ENCODE results near the gene AXIN1. TPM values are rescaled to one million over a fixed set of nuclear protein-coding genes. Genes with fewer than 3 reads are reported as not detected.

Gene AXIN1
- total RNA-seq, 1 experiment from 2014 or later: 32.7 TPM

DNA sequence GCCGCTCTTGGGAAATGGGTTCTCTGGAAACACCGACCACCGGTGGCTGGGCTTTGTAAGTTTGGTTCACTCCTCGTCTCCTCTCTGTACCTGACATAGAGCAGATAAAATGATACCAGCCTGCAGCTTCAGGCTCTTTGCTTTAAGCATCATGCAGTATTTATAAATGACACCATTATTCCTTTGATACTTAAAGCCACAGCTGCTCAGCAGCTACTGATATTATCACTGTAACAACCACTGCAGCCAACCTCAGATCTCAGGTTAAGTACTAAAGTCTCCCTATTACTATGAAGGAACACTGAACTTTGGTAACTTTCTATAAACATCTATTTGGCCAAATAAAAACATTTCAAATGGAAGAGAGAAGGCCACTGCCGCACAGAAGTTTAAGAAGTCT lies 34.9 kb downstream of the AXIN1 start:
- DNase-seq (ENCODE audit: low spot score): no peak
- TF ChIP-seq EZH2 (IDR thresholded peaks at IDR 0.05; ENCODE audit: borderline replicate concordance, low read depth, low read length, poor library complexity, severe bottlenecking): no peak
- TF ChIP-seq, protein P1, sequence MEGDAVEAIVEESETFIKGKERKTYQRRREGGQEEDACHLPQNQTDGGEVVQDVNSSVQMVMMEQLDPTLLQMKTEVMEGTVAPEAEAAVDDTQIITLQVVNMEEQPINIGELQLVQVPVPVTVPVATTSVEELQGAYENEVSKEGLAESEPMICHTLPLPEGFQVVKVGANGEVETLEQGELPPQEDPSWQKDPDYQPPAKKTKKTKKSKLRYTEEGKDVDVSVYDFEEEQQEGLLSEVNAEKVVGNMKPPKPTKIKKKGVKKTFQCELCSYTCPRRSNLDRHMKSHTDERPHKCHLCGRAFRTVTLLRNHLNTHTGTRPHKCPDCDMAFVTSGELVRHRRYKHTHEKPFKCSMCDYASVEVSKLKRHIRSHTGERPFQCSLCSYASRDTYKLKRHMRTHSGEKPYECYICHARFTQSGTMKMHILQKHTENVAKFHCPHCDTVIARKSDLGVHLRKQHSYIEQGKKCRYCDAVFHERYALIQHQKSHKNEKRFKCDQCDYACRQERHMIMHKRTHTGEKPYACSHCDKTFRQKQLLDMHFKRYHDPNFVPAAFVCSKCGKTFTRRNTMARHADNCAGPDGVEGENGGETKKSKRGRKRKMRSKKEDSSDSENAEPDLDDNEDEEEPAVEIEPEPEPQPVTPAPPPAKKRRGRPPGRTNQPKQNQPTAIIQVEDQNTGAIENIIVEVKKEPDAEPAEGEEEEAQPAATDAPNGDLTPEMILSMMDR (conservative IDR thresholded peaks at IDR 0.05; ENCODE audit: low read depth, low read length): no peak
- BruUV-seq (replicated peaks): no TSS peak
- H3K4me3 ChIP-seq (ENCODE audit: low read depth, low read length, poor library complexity, severe bottlenecking): no peak overlapping the region
- no peak overlapping the region for H3K27ac ChIP-seq (ENCODE audit: low read depth, low read length, poor library complexity, severe bottlenecking)
- intact Hi-C loops (cut with micrococcal nuclease; ENCODE audit: unreplicated experiment): no loop called here
- H3K27me3 ChIP-seq (replicated peaks; ENCODE audit: insufficient read depth, low read depth, low read length, poor library complexity): no peaks in the 10 kb centered on the region
- peaks cover 2% of the 10 kb centered on the region for H3K36me3 ChIP-seq (ENCODE audit: insufficient read depth, low read length, poor library complexity, severe bottlenecking)
- H3K4me1 ChIP-seq (ENCODE audit: insufficient read depth, low read length, poor library complexity, severe bottlenecking): no peaks in the 10 kb centered on the region
- H3K9me3 ChIP-seq (ENCODE audit: low read depth, low read length, poor library complexity, severe bottlenecking): no peaks in the 10 kb centered on the region
- ChIA-PET CTCF (no interaction called here), POLR2A (ENCODE audit: low non-redundant PET) (no interaction called here)

DNA sequence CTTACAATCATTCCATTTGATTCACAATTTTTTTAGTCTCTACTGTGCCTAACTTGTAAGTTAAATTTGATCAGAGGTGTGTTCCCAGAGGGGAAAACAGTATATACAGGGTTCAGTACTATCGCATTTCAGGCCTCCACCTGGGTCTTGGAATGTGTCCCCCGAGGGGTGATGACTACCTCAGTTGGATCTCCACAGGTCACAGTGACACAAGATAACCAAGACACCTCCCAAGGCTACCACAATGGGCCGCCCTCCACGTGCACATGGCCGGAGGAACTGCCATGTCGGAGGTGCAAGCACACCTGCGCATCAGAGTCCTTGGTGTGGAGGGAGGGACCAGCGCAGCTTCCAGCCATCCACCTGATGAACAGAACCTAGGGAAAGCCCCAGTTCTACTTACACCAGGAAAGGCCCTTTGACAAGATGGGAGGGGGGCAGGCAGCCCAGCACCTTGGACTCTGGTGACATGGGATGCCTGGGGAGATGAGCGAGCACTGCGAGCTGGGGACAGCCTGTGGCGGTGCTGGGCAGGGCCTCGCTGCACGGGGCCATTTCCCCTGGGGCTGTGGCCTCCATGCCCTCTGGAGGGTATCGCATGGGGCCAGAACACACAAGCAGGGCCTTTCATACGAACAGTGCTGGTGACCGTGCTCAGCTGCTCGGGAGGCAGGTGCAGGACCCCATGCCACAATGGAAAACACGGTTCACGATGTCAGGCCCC lies 35.6 kb downstream of the AXIN1 start:
- DNase-seq (ENCODE audit: low spot score): no peak
- TF ChIP-seq EZH2 (IDR thresholded peaks at IDR 0.05; ENCODE audit: borderline replicate concordance, low read depth, low read length, poor library complexity, severe bottlenecking): no peak
- TF ChIP-seq, protein P1 (conservative IDR thresholded peaks at IDR 0.05; ENCODE audit: low read depth, low read length): no peak
- BruUV-seq (replicated peaks): no TSS peak
- CTCF ChIA-PET: no interaction called here
- Histone ChIP-seq H3K27ac (ENCODE audit: low read depth, low read length, poor library complexity, severe bottlenecking) (no peak overlapping the region), H3K4me3 (ENCODE audit: low read depth, low read length, poor library complexity, severe bottlenecking) (no peak overlapping the region), H3K4me1 (ENCODE audit: insufficient read depth, low read length, poor library complexity, severe bottlenecking) (no peaks in the 10 kb centered on the region), H3K9me3 (ENCODE audit: low read depth, low read length, poor library complexity, severe bottlenecking) (no peaks in the 10 kb centered on the region), H3K27me3 (replicated peaks; ENCODE audit: insufficient read depth, low read depth, low read length, poor library complexity) (no peaks in the 10 kb centered on the region), H3K36me3 (ENCODE audit: insufficient read depth, low read length, poor library complexity, severe bottlenecking) (peaks cover 6% of the 10 kb centered on the region)
- intact Hi-C loops (cut with micrococcal nuclease; ENCODE audit: unreplicated experiment): no loop called here
- POLR2A ChIA-PET (ENCODE audit: low non-redundant PET): no interaction called here

DNA sequence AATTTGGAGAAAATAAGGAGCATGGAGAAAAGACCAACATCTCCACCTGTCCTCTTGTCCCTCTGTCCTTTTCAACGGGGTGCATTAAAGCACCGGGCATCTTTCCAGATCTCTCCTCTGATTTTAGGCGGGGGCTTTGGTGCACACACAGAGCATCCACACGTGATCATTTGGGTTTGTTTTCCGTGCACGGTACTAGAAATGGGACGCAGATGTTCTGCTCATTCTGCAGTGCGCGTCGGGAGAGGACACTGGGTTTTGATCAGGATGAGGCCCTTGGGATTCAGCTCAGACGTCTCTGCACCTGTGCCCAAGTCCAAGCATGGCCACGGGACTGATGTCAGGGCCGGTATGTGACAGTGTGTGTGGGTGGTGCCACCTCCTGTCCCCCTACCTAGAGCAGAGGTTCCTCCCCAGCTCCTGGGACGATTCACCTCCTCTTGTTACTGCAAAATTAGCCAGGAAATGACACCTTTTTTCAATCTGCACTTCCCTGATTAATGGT lies 37.7 kb downstream of the AXIN1 start:
- H3K27me3 ChIP-seq (replicated peaks; ENCODE audit: insufficient read depth, low read depth, low read length, poor library complexity): no peaks in the 10 kb centered on the region
- POLR2A ChIA-PET (ENCODE audit: low non-redundant PET): no interaction called here
- TF ChIP-seq, protein P1 (conservative IDR thresholded peaks at IDR 0.05; ENCODE audit: low read depth, low read length): no peak
- no peak for TF ChIP-seq EZH2 (IDR thresholded peaks at IDR 0.05; ENCODE audit: borderline replicate concordance, low read depth, low read length, poor library complexity, severe bottlenecking)

More for the DNA sequence above, 37.7 kb downstream of the AXIN1 start:
- H3K27ac ChIP-seq (ENCODE audit: low read depth, low read length, poor library complexity, severe bottlenecking): no peak overlapping the region
- H3K4me3 ChIP-seq (ENCODE audit: low read depth, low read length, poor library complexity, severe bottlenecking): no peak overlapping the region
- H3K9me3 ChIP-seq (ENCODE audit: low read depth, low read length, poor library complexity, severe bottlenecking): no peaks in the 10 kb centered on the region
- CTCF ChIA-PET: interaction anchor here (0.6 kb wide), 1 partner anchor 165 kb away, joined by 5 read pairs; no protein-coding TSS in a partner anchor
- no peak for DNase-seq (ENCODE audit: low spot score)
- BruUV-seq (replicated peaks): no TSS peak
- no peaks in the 10 kb centered on the region for H3K4me1 ChIP-seq (ENCODE audit: insufficient read depth, low read length, poor library complexity, severe bottlenecking)
- intact Hi-C loops (cut with micrococcal nuclease; ENCODE audit: unreplicated experiment): no loop called here
- H3K36me3 ChIP-seq (ENCODE audit: insufficient read depth, low read length, poor library complexity, severe bottlenecking): peaks cover 6% of the 10 kb centered on the region
